ENCODE results near the gene SETD6.

GRCh38 chr16:58548378-58548777, 33.1 kb downstream of the SETD6 start:
- TF ChIP-seq POLR2A (IDR thresholded peaks at IDR 0.05) (no peak), CTCF (IDR thresholded peaks at IDR 0.05) (no peak)

Measured in lower leg skin (tissue), 3 donors.